H1 (cell line): Measurements from ENCODE around the gene OBSL1. TPM values are rescaled to one million over a fixed set of nuclear protein-coding genes. Genes with fewer than 3 reads are reported as not detected.

Experiments
- CEBPB ChIP-seq: IDR thresholded peaks from 2 replicates; pipeline ENCODE4 v1.6.1; 2012; ENCODE audit warnings: low read depth, low read length
- CHD1 ChIP-seq: IDR thresholded peaks from 2 replicates; pipeline ENCODE4 v1.6.1; 2012; ENCODE audit warnings: low read depth, low read length, improper control_type of control experiment
- JUN ChIP-seq: IDR thresholded peaks from 2 replicates; pipeline ENCODE4 v1.6.1; 2011; ENCODE audit warnings: low read depth, mild to moderate bottlenecking, improper control_type of control experiment, low read length
- RNF2 ChIP-seq: fragments of 200-900, 300-1000 bp; sonication (generic); IDR thresholded peaks from 2 replicates; pipeline ENCODE4 v1.7.1; 2016; ENCODE audit warnings: borderline replicate concordance, low read depth, mild to moderate bottlenecking, antibody characterized with exemption, low read length; ENCODE audit not compliant: poor library complexity, severe bottlenecking; ENCODE audit errors: missing control alignments
- polyA plus RNA-seq, 7 experiments: library from polyadenylated mRNA; depleted of rRNA in 3 of 7; stranded (reverse) in 5 of 7; unstranded in 2 of 7; fragments of >200 nt in 5 of 7; fragments of 200-250 nt in 2 of 7; gene quantifications; 1 replicate in 5 of 7; 2 replicates in 1 of 7; 4 replicates in 1 of 7; pipeline versions ENCODE4 v1.2.1 to v1.2.3, GENCODE V29; 2011 to 2013; ENCODE audit warnings: missing spikeins in 2 of 7, mixed read lengths in 2 of 7
- total RNA-seq: library from RNA; stranded (reverse); fragmentation: NEBNext Ultra II Directional; extraction: Animal tissue kit (Norgen Biotek cat#: 25700); gene quantifications from 2 replicates; pipeline ENCODE4 v1.2.1, GENCODE V29; 2021
- TF ChIP-seq, protein P1 (sequence below): fragments of 300-600 bp; sonication (generic); IDR thresholded peaks from 2 replicates; pipeline ENCODE4 v1.7.1; 2012; ENCODE audit warnings: low read length, moderate library complexity, mild to moderate bottlenecking, inconsistent platforms; ENCODE audit not compliant: insufficient replicate concordance

The OBSL1 gene
- total and polyA plus RNA-seq, 2 of the 8 experiments (the other 6 are each of a cell fraction or from before 2014, with no cell fraction given) = 116 to 127 TPM

DNA sequence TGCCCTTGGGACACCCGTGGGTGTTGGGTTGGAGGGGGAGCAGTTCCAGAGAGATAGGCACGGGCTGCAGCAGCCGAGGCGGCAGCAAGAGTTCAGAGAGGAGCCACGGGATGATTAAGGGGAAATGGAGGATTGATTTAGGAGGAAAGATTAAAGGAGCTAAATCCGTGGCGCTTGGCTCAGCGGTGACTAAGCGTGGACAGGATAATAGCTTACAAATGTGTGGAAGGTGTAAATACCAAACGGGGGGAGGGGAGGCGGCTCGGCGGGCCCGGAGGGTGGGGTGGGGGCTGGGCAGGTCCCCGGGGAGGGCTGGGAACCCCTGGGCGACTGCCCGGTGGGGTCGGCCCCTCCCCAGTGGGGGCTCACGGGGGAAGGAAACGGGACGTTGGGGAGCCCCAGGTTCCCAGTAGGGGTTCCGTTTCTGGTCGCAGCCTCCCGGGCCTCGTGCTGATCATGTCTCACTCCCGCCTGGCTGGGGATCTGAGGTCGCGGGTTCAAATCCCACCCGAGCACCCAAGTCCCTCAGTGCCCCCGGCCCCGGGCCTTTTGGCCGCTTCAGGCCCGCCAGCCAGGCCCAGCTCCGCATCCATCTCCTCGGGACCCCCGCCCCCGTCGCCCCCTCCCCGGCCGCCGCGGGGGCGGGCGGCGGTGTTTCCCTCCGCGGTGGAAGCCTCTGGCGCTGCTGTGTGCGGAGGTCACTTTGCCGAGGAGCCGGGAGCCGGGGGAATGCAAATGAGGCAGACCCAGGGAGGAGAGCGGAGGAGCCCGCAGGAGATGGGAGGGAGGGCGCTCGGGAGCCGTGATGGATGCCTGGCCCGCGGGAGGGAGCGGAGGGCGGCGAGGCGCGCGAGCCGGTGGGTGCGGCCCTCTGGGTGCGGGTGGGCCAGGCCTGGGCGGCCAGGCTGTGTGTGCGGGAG is 49.0 kb downstream of the OBSL1 start (continued):
- TF ChIP-seq, protein P1, sequence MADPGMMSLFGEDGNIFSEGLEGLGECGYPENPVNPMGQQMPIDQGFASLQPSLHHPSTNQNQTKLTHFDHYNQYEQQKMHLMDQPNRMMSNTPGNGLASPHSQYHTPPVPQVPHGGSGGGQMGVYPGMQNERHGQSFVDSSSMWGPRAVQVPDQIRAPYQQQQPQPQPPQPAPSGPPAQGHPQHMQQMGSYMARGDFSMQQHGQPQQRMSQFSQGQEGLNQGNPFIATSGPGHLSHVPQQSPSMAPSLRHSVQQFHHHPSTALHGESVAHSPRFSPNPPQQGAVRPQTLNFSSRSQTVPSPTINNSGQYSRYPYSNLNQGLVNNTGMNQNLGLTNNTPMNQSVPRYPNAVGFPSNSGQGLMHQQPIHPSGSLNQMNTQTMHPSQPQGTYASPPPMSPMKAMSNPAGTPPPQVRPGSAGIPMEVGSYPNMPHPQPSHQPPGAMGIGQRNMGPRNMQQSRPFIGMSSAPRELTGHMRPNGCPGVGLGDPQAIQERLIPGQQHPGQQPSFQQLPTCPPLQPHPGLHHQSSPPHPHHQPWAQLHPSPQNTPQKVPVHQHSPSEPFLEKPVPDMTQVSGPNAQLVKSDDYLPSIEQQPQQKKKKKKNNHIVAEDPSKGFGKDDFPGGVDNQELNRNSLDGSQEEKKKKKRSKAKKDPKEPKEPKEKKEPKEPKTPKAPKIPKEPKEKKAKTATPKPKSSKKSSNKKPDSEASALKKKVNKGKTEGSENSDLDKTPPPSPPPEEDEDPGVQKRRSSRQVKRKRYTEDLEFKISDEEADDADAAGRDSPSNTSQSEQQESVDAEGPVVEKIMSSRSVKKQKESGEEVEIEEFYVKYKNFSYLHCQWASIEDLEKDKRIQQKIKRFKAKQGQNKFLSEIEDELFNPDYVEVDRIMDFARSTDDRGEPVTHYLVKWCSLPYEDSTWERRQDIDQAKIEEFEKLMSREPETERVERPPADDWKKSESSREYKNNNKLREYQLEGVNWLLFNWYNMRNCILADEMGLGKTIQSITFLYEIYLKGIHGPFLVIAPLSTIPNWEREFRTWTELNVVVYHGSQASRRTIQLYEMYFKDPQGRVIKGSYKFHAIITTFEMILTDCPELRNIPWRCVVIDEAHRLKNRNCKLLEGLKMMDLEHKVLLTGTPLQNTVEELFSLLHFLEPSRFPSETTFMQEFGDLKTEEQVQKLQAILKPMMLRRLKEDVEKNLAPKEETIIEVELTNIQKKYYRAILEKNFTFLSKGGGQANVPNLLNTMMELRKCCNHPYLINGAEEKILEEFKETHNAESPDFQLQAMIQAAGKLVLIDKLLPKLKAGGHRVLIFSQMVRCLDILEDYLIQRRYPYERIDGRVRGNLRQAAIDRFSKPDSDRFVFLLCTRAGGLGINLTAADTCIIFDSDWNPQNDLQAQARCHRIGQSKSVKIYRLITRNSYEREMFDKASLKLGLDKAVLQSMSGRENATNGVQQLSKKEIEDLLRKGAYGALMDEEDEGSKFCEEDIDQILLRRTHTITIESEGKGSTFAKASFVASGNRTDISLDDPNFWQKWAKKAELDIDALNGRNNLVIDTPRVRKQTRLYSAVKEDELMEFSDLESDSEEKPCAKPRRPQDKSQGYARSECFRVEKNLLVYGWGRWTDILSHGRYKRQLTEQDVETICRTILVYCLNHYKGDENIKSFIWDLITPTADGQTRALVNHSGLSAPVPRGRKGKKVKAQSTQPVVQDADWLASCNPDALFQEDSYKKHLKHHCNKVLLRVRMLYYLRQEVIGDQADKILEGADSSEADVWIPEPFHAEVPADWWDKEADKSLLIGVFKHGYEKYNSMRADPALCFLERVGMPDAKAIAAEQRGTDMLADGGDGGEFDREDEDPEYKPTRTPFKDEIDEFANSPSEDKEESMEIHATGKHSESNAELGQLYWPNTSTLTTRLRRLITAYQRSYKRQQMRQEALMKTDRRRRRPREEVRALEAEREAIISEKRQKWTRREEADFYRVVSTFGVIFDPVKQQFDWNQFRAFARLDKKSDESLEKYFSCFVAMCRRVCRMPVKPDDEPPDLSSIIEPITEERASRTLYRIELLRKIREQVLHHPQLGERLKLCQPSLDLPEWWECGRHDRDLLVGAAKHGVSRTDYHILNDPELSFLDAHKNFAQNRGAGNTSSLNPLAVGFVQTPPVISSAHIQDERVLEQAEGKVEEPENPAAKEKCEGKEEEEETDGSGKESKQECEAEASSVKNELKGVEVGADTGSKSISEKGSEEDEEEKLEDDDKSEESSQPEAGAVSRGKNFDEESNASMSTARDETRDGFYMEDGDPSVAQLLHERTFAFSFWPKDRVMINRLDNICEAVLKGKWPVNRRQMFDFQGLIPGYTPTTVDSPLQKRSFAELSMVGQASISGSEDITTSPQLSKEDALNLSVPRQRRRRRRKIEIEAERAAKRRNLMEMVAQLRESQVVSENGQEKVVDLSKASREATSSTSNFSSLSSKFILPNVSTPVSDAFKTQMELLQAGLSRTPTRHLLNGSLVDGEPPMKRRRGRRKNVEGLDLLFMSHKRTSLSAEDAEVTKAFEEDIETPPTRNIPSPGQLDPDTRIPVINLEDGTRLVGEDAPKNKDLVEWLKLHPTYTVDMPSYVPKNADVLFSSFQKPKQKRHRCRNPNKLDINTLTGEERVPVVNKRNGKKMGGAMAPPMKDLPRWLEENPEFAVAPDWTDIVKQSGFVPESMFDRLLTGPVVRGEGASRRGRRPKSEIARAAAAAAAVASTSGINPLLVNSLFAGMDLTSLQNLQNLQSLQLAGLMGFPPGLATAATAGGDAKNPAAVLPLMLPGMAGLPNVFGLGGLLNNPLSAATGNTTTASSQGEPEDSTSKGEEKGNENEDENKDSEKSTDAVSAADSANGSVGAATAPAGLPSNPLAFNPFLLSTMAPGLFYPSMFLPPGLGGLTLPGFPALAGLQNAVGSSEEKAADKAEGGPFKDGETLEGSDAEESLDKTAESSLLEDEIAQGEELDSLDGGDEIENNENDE = no peak
- TF ChIP-seq RNF2 (no peak), CHD1 (no peak), JUN (no peak), CEBPB (no peak)
- TF ChIP-seq, all 59 proteins: peak for 7
